IPS-18c (cell line): ENCODE data around the gene PARD6G.
"Not testable (repeated sequence)": the region's sequence is repeated elsewhere in the genome, so short reads cannot be mapped to it uniquely, and the experiment has no call there.

ENCODE experiments used
- H3K4me3 ChIP-seq: 2 replicates; pipeline ENCODE4 v1.7.0; 2013; ENCODE audit warnings: low read depth, mild to moderate bottlenecking, low read length, moderate library complexity; ENCODE audit not compliant: insufficient read depth
- H3K9me3 ChIP-seq: one replicate; pipeline ENCODE4 v1.6.1; 2013; ENCODE audit warnings: mild to moderate bottlenecking, low read length, moderate library complexity; ENCODE audit not compliant: control insufficient read depth, insufficient read depth

PARD6G gene

GRCh38 chr18:80169607-80170006 lies 77.7 kb downstream of the PARD6G start:
- H3K9me3 ChIP-seq: peaks cover 2% of the 10 kb centered on the region
- H3K4me3 ChIP-seq: no peak overlapping the region

GRCh38 chr18:80168982-80169381 lies 78.3 kb downstream of the PARD6G start:
- Histone ChIP-seq H3K4me3 (no peak overlapping the region), H3K9me3 (peaks cover 4% of the 10 kb centered on the region)

GRCh38 chr18:80168346-80168745 lies 79.0 kb downstream of the PARD6G start:
- Histone ChIP-seq H3K4me3 (no peak overlapping the region), H3K9me3 (peaks cover 4% of the 10 kb centered on the region)

GRCh38 chr18:80167931-80168330 lies 79.4 kb downstream of the PARD6G start:
- H3K9me3 ChIP-seq: peaks cover 4% of the 10 kb centered on the region
- no peak overlapping the region for H3K4me3 ChIP-seq

- Histone ChIP-seq H3K9me3 (peaks cover 4% of the 10 kb centered on the region), H3K4me3 (no peak overlapping the region)
These were observed 80.0 kb downstream of the PARD6G start for GRCh38 chr18:80167331-80167730.

- peaks cover 7% of the 10 kb centered on the region for H3K9me3 ChIP-seq
- H3K4me3 ChIP-seq: no peak overlapping the region
These were observed 80.6 kb downstream of the PARD6G start for GRCh38 chr18:80166725-80167124.

GRCh38 chr18:80166240-80166639 lies 81.1 kb downstream of the PARD6G start:
- peaks cover 7% of the 10 kb centered on the region for H3K9me3 ChIP-seq
- no peak overlapping the region for H3K4me3 ChIP-seq

- H3K4me3 ChIP-seq, H3K9me3 ChIP-seq: not testable (repeated sequence)
These were observed 82.5 kb downstream of the PARD6G start for GRCh38 chr18:80164727-80165355.

GRCh38 chr18:80163183-80163582 lies 84.1 kb downstream of the PARD6G start:
- Histone ChIP-seq H3K4me3 (no peak overlapping the region; the same call in 1 of the 2 replicates), H3K9me3 (peaks cover 9% of the 10 kb centered on the region)

GRCh38 chr18:80161781-80162417 lies 85.4 kb downstream of the PARD6G start:
- H3K4me3 ChIP-seq: no peak overlapping the region

GRCh38 chr18:80159713-80160636 lies 87.3 kb downstream of the PARD6G start:
- Histone ChIP-seq H3K4me3 (no peak overlapping the region), H3K9me3 (peaks cover 7% of the 10 kb centered on the region)

More at GRCh38 chr18:80161781-80162417, 85.4 kb downstream of the PARD6G start:
- H3K9me3 ChIP-seq: peaks cover 9% of the 10 kb centered on the region

GRCh38 chr18:80158365-80158764 lies 88.9 kb downstream of the PARD6G start:
- no peak overlapping the region for H3K4me3 ChIP-seq
- H3K9me3 ChIP-seq: peaks cover 4% of the 10 kb centered on the region

GRCh38 chr18:80157708-80158343 lies 89.5 kb downstream of the PARD6G start:
- Histone ChIP-seq H3K9me3 (peaks cover 4% of the 10 kb centered on the region), H3K4me3 (no peak overlapping the region)

- no peak overlapping the region for H3K4me3 ChIP-seq
- no peaks in the 10 kb centered on the region for H3K9me3 ChIP-seq
These were observed 93.0 kb downstream of the PARD6G start for GRCh38 chr18:80154293-80154692.

- no peaks in the 10 kb centered on the region for H3K9me3 ChIP-seq
- no peak overlapping the region for H3K4me3 ChIP-seq
These were observed 97.6 kb downstream of the PARD6G start for GRCh38 chr18:80149667-80150066.

- Histone ChIP-seq H3K9me3 (no peaks in the 10 kb centered on the region), H3K4me3 (no peak overlapping the region)
These were observed 98.8 kb downstream of the PARD6G start for GRCh38 chr18:80148326-80149199.
